Activated CD8-positive, alpha-beta memory T cell treated with anti-CD3 and anti-CD28 coated beads for 1 hour (primary cell): ENCODE measurements around the gene CBR1.

Source experiments
- DNase-seq, 2 donors: peaks; one replicate each; pipeline ENCODE4 v3.0.0-alpha.2; 2020; ENCODE audit warnings: low read depth in 1 of 2; ENCODE audit errors: extremely low read depth in 1 of 2

The CBR1 gene

GRCh38 chr21:36069713-36070583 lies at the start of gene CBR1:
TSS of gene CBR1 (plus strand) at chr21:36070024. CDS start at chr21:36070116, 92 bp downstream.
- peak; percentile 48 to 80 for DNase-seq

GRCh38 chr21:36021251-36021837 lies 48.5 kb upstream of the CBR1 start:
- DNase-seq, result no peak

GRCh38 chr21:36022427-36023091 lies 47.3 kb upstream of the CBR1 start:
- DNase-seq, result no peak

- no peak for DNase-seq
Observed at GRCh38 chr21:36023092-36023480, 46.7 kb upstream of the CBR1 start.

GRCh38 chr21:36024782-36025181 lies 45.0 kb upstream of the CBR1 start:
- DNase-seq, result no peak

- DNase-seq, result no peak
Observed at GRCh38 chr21:36027347-36027746, 42.5 kb upstream of the CBR1 start.

- peak; percentile 34 to 43 for DNase-seq
Observed at GRCh38 chr21:36028127-36029069, 41.4 kb upstream of the CBR1 start.

GRCh38 chr21:36029309-36029708 lies 40.5 kb upstream of the CBR1 start:
- no peak for DNase-seq

GRCh38 chr21:36030581-36031189 lies 39.1 kb upstream of the CBR1 start:
- DNase-seq, result no peak

GRCh38 chr21:36032647-36033406 lies 37.0 kb upstream of the CBR1 start:
- no peak for DNase-seq

GRCh38 chr21:36034211-36034913 lies 35.5 kb upstream of the CBR1 start:
- no peak for DNase-seq

GRCh38 chr21:36035381-36035791 lies 34.4 kb upstream of the CBR1 start:
- DNase-seq, result no peak

- no peak for DNase-seq
Observed at GRCh38 chr21:36038701-36039497, 30.9 kb upstream of the CBR1 start.

- no peak for DNase-seq
Observed at GRCh38 chr21:36039861-36040260, 30.0 kb upstream of the CBR1 start.

- DNase-seq, result no peak
Observed at GRCh38 chr21:36040389-36040788, 29.4 kb upstream of the CBR1 start.

GRCh38 chr21:36041910-36042309 lies 27.9 kb upstream of the CBR1 start:
- no peak for DNase-seq

- no peak for DNase-seq
Observed at GRCh38 chr21:36044056-36044455, 25.8 kb upstream of the CBR1 start.

GRCh38 chr21:36045993-36046392 lies 23.8 kb upstream of the CBR1 start:
- DNase-seq, result no peak
